ENCODE results near the gene DOCK2.

DNA sequence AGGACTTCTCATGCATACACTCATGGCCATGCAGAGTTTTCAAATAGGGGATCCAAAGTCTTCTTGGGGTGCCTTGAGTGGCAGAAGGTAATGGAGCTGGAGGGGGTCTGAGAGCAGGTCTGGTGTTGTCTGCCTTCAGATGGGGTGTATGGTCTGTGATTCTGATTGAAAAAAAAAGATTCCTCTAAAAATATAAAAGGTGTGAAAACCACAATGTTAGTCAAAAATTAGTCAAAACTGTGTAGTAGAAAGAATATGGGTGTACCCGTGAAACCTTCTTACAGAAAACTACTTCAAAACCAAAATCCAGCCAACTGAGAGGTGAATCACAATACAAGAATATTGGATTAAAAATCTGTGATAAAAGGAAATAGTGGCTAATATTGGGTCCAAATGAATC, 20.1 kb downstream of the DOCK2 start:
- TF ChIP-seq CTCF (conservative IDR thresholded peaks at IDR 0.05; ENCODE audit: low read length), result no peak
- no peak for TF ChIP-seq EZH2phosphoT487 (IDR thresholded peaks at IDR 0.05; ENCODE audit: borderline replicate concordance)

Measured in Loucy (cell line).